K562 (cell line): ENCODE results near the gene FRRS1. TPM values are rescaled to one million over a fixed set of nuclear protein-coding genes. Genes with fewer than 3 reads are reported as not detected.

ENCODE experiments used
- ATF1 ChIP-seq, 2 experiments: fragments of 450-650 bp in 1 of 2; IDR thresholded peaks; 2 replicates each; pipeline ENCODE4 v1.6.1; 2016; ENCODE audit warnings: missing compliant biosample characterization in 1 of 2, missing genetic modification characterization in 1 of 2
- ATF7 ChIP-seq: fragments of 450-650 bp; IDR thresholded peaks from 2 replicates; pipeline ENCODE4 v1.7.1; 2014; ENCODE audit warnings: mild to moderate bottlenecking, moderate library complexity
- BACH1 ChIP-seq: fragments of 200-800 bp; sonication (Bioruptor generic); IDR thresholded peaks from 2 replicates; pipeline ENCODE4 v1.6.1; 2016; ENCODE audit warnings: missing genetic modification characterization, missing compliant biosample characterization
- BHLHE40 ChIP-seq: IDR thresholded peaks from 2 replicates; pipeline ENCODE4 v1.6.1; 2011; ENCODE audit warnings: low read length, improper control_type of control experiment
- CC2D1A ChIP-seq: fragments of 450-650 bp; IDR thresholded peaks from 2 replicates; pipeline ENCODE4 v1.6.1; 2017; ENCODE audit warnings: mild to moderate bottlenecking
- EP300 ChIP-seq: IDR thresholded peaks from 2 replicates; pipeline ENCODE4 v1.6.1; 2012; ENCODE audit warnings: low read length, improper control_type of control experiment
- FOXK2 ChIP-seq, 2 experiments: fragments of 450-650 bp; IDR thresholded peaks in 1 of 2; conservative IDR thresholded peaks in 1 of 2; 2 replicates each; pipeline ENCODE4 v1.6.1; 2016; ENCODE audit warnings: low read depth in 2 of 2, mild to moderate bottlenecking in 1 of 2
- KLF16 ChIP-seq: IDR thresholded peaks from 2 replicates; pipeline ENCODE4 v1.6.1; 2016; ENCODE audit warnings: antibody characterized with exemption
- MTA2 ChIP-seq: fragments of 450-650 bp; IDR thresholded peaks from 2 replicates; pipeline ENCODE4 v1.6.1; 2016; ENCODE audit warnings: low read depth
- NFIC ChIP-seq: fragments of 450-650 bp; IDR thresholded peaks from 2 replicates; pipeline ENCODE4 v1.6.1; 2017; ENCODE audit warnings: mild to moderate bottlenecking, inconsistent platforms
- RBFOX2 ChIP-seq: fragments of 200-400 bp; formaldehyde crosslinking; IDR thresholded peaks from 2 replicates; pipeline ENCODE4 v1.6.1; 2017; ENCODE audit warnings: low read depth, mild to moderate bottlenecking, low read length, moderate library complexity
- RCOR1 ChIP-seq, 2 experiments: IDR thresholded peaks; 2 replicates each; pipeline ENCODE4 v1.6.1; 2012; ENCODE audit warnings: low read depth in 2 of 2, low read length in 2 of 2, borderline replicate concordance in 1 of 2, improper control_type of control experiment in 1 of 2
- SETDB1 ChIP-seq: IDR thresholded peaks from one replicate; pipeline ENCODE4 v1.6.1; 2012; ENCODE audit warnings: low read length, control low read depth, inconsistent platforms
- SMARCA4 ChIP-seq: fragments of 450-650 bp; IDR thresholded peaks from 2 replicates; pipeline ENCODE4 v1.6.1; 2016
- TEAD4 ChIP-seq, 2 experiments: sonication (generic) in 1 of 2; formaldehyde crosslinking in 1 of 2; IDR thresholded peaks; 2 replicates each; pipeline versions ENCODE4 v1.6.1 to v1.8.0; 2012 to 2022; ENCODE audit warnings: borderline replicate concordance in 1 of 2, inconsistent platforms in 1 of 2, low read length in 1 of 2, mild to moderate bottlenecking in 1 of 2, missing genetic modification reagents in 1 of 2
- ZNF197 ChIP-seq: fragments of 200-800 bp; sonication (Bioruptor generic); IDR thresholded peaks from 2 replicates; pipeline ENCODE4 v1.6.1; 2016; ENCODE audit warnings: low read depth, missing genetic modification characterization, missing compliant biosample characterization
- ZNF589 ChIP-seq: fragments of 200-800 bp; sonication (Bioruptor generic); IDR thresholded peaks from 2 replicates; pipeline ENCODE4 v1.6.1; 2016; ENCODE audit warnings: low read depth, missing genetic modification characterization, missing compliant biosample characterization
- polyA plus RNA-seq, 8 experiments: library from polyadenylated mRNA; depleted of rRNA in 4 of 8; stranded (reverse) in 5 of 8; unstranded in 3 of 8; fragments of >200 nt; fragmentation: Nextera tagmentation in 2 of 8; fragmentation: Illumina TruSeq in 1 of 8; extraction: Ambion mirVana in 2 of 8; extraction: Trizol in 1 of 8; gene quantifications; 2 replicates each; pipeline versions ENCODE4 v1.2.1 to v1.2.3, GENCODE V29; 2011 to 2014; ENCODE audit warnings: inconsistent platforms in 1 of 8, missing spikeins in 1 of 8
- total RNA-seq, 7 experiments: library from RNA; depleted of rRNA in 6 of 7; stranded (reverse); fragments of >200 nt in 6 of 7; fragmentation: Illumina TruSeq in 2 of 7; extraction: Trizol in 2 of 7; gene quantifications; 2 replicates each; pipeline versions ENCODE4 v1.2.1 to v1.2.3, GENCODE V29; 2011 to 2021; ENCODE audit warnings: low replicate concordance in 1 of 7
- TF ChIP-seq, protein P1 (sequence below), 2 experiments: fragments of 450-650 bp; formaldehyde crosslinking in 1 of 2; IDR thresholded peaks; 2 replicates each; pipeline versions ENCODE4 v1.4.0 to v1.6.1; 2014 to 2020; ENCODE audit warnings: mild to moderate bottlenecking in 2 of 2, borderline replicate concordance in 1 of 2, low read depth in 1 of 2
- TF ChIP-seq, protein P2 (sequence below), 2 experiments: fragments of 450-650 bp; conservative IDR thresholded peaks; 2 replicates each; pipeline ENCODE4 v1.6.1; 2017; ENCODE audit warnings: mild to moderate bottlenecking in 2 of 2, moderate library complexity in 2 of 2

FRRS1 gene
- total and polyA plus RNA-seq, 9 of the 15 experiments (the other 6 are each of a cell fraction or from before 2014, with no cell fraction given), result 0.87 to 54.0 (median 23.7) TPM

DNA sequence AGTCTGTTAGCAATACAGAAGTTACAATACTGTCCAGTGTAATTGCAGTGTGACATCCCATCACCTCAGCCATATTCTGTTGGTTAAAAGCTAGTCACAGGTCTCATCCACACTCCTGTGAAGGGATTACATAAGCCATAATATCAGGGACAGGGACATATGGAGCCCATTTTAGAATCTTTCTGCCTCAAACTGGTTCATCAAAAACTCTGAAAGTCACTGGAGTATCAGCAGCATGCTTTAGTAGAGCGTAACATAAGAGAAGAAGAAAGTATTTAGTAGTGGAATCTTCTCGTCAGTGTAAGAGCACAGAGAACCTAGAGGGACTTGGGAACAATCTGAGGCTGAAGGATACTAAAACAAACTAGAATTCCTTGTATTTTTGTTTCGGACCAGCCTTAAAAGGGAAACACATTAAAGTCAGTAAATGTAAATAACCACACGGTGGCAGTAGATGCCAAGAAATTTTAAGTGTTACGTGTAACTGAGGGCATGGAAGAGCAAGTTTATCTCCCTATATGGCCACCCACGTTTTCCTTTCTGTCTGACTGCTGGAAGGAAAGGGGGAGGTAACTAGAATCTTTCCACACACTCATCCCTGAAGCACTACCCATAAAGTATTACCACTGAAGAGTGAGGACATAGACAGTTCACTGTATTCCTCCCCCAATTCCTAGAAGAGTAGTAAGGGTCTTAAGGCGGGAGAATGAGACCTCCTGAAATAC, 42.1 kb upstream of the FRRS1 start (continued):
- TF ChIP-seq, protein P1, sequence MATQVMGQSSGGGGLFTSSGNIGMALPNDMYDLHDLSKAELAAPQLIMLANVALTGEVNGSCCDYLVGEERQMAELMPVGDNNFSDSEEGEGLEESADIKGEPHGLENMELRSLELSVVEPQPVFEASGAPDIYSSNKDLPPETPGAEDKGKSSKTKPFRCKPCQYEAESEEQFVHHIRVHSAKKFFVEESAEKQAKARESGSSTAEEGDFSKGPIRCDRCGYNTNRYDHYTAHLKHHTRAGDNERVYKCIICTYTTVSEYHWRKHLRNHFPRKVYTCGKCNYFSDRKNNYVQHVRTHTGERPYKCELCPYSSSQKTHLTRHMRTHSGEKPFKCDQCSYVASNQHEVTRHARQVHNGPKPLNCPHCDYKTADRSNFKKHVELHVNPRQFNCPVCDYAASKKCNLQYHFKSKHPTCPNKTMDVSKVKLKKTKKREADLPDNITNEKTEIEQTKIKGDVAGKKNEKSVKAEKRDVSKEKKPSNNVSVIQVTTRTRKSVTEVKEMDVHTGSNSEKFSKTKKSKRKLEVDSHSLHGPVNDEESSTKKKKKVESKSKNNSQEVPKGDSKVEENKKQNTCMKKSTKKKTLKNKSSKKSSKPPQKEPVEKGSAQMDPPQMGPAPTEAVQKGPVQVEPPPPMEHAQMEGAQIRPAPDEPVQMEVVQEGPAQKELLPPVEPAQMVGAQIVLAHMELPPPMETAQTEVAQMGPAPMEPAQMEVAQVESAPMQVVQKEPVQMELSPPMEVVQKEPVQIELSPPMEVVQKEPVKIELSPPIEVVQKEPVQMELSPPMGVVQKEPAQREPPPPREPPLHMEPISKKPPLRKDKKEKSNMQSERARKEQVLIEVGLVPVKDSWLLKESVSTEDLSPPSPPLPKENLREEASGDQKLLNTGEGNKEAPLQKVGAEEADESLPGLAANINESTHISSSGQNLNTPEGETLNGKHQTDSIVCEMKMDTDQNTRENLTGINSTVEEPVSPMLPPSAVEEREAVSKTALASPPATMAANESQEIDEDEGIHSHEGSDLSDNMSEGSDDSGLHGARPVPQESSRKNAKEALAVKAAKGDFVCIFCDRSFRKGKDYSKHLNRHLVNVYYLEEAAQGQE (IDR thresholded peaks at IDR 0.05; ENCODE audit: borderline replicate concordance), result peak; percentile 91
- TF ChIP-seq, protein P1 (CRISPR knock-in tag; IDR thresholded peaks at IDR 0.05; ENCODE audit: low read depth), result no peak
- peak; percentile 72; the same call in 1 of the 2 replicates for TF ChIP-seq SMARCA4
- TF ChIP-seq SETDB1, result no peak
- TF ChIP-seq RCOR1 (IDR thresholded peaks at IDR 0.05; ENCODE audit: borderline replicate concordance in 1 of 2, low read depth in 2 of 2, low read length in 2 of 2), result peak in 1 of 2 experiments; percentile 37; a peak in 1 of 4 replicates
- TF ChIP-seq BACH1, result peak; percentile 81; the same call in 1 of the 2 replicates
- TF ChIP-seq MTA2, result peak; percentile 26; the same call in 1 of the 2 replicates
- TF ChIP-seq CC2D1A, result peak; percentile 89
- peak; percentile 53; the same call in 1 of the 2 replicates for TF ChIP-seq ATF7
- TF ChIP-seq, protein P2, sequence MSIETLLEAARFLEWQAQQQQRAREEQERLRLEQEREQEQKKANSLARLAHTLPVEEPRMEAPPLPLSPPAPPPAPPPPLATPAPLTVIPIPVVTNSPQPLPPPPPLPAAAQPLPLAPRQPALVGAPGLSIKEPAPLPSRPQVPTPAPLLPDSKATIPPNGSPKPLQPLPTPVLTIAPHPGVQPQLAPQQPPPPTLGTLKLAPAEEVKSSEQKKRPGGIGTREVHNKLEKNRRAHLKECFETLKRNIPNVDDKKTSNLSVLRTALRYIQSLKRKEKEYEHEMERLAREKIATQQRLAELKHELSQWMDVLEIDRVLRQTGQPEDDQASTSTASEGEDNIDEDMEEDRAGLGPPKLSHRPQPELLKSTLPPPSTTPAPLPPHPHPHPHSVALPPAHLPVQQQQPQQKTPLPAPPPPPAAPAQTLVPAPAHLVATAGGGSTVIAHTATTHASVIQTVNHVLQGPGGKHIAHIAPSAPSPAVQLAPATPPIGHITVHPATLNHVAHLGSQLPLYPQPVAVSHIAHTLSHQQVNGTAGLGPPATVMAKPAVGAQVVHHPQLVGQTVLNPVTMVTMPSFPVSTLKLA (conservative IDR thresholded peaks at IDR 0.05), result peak; percentile 53 to 77; a peak in 3 of 4 replicates
- peak; percentile 94 to 97 for TF ChIP-seq FOXK2 (conservative IDR thresholded peaks at IDR 0.05 in 1 of 2, IDR thresholded peaks at IDR 0.05 in 1 of 2; ENCODE audit: low read depth in 2 of 2)
- TF ChIP-seq EP300, result peak; percentile 52
- peak; percentile 52 for TF ChIP-seq TEAD4 (IDR thresholded peaks at IDR 0.05; ENCODE audit: low read length)
- TF ChIP-seq TEAD4 (CRISPR knock-in tag; IDR thresholded peaks at IDR 0.05; ENCODE audit: borderline replicate concordance), result no peak
- TF ChIP-seq KLF16, result peak; percentile 38; the same call in 1 of the 2 replicates
- peak; percentile 56; the same call in 1 of the 2 replicates for TF ChIP-seq ZNF589
- no peak for TF ChIP-seq ATF1 (CRISPR knock-in tag; IDR thresholded peaks at IDR 0.05)
- TF ChIP-seq ATF1 (tag; IDR thresholded peaks at IDR 0.05), result peak; percentile 87
- no peak for TF ChIP-seq BHLHE40
- no peak for TF ChIP-seq ZNF197
- TF ChIP-seq RBFOX2, result 0 out of 2 replicates have a peak, but pooled peaks have one; percentile 32
- TF ChIP-seq NFIC, result no peak
